ENCODE data around the gene ACAA1. TPM values are rescaled to one million over a fixed set of nuclear protein-coding genes. Genes with fewer than 3 reads are reported as not detected.

The ACAA1 gene
- total RNA-seq, 1 donor from 2014 or later, result 68.7 TPM

GRCh38 chr3:38107911-38108648 lies 28.8 kb downstream of the ACAA1 start:
- intact Hi-C loops (cut with micrococcal nuclease), result no loop called here
- Mint-ChIP-seq H3K36me3 (ENCODE audit: low read depth) (peaks cover 2% of the 10 kb centered on the region), H3K4me1 (no peaks in the 10 kb centered on the region)

GRCh38 chr3:38105525-38105924 lies 31.4 kb downstream of the ACAA1 start:
- peaks cover 2% of the 10 kb centered on the region for H3K36me3 Mint-ChIP-seq (ENCODE audit: low read depth)
- H3K27me3 Mint-ChIP-seq, result peaks cover 19% of the 10 kb centered on the region
- no peak overlapping the region for H3K4me3 Mint-ChIP-seq
- H3K4me1 Mint-ChIP-seq, result no peaks in the 10 kb centered on the region
- DNase-seq, result no peak
- H3K9me3 Mint-ChIP-seq, result peaks cover 4% of the 10 kb centered on the region
- no peak overlapping the region for H3K27ac Mint-ChIP-seq
- intact Hi-C loops (cut with micrococcal nuclease), result no loop called here

More at GRCh38 chr3:38107911-38108648, 28.8 kb downstream of the ACAA1 start:
- DNase-seq, result no peak
- Mint-ChIP-seq H3K27ac (no peak overlapping the region), H3K4me3 (no peak overlapping the region), H3K9me3 (peaks cover 4% of the 10 kb centered on the region), H3K27me3 (peaks cover 13% of the 10 kb centered on the region)

GRCh38 chr3:38102444-38102814 lies 34.5 kb downstream of the ACAA1 start:
- DNase-seq, result no peak
- Mint-ChIP-seq H3K9me3 (peaks cover 4% of the 10 kb centered on the region), H3K27me3 (peaks cover 19% of the 10 kb centered on the region), H3K4me3 (no peak overlapping the region), H3K36me3 (ENCODE audit: low read depth) (peaks cover 2% of the 10 kb centered on the region), H3K4me1 (no peaks in the 10 kb centered on the region), H3K27ac (no peak overlapping the region)
- intact Hi-C loops (cut with micrococcal nuclease), result no loop called here

GRCh38 chr3:38101811-38102443 lies 35.0 kb downstream of the ACAA1 start:
- H3K9me3 Mint-ChIP-seq, result peaks cover 4% of the 10 kb centered on the region
- H3K27ac Mint-ChIP-seq, result no peak overlapping the region
- H3K36me3 Mint-ChIP-seq (ENCODE audit: low read depth), result peaks cover 2% of the 10 kb centered on the region
- no peak overlapping the region for H3K4me3 Mint-ChIP-seq
- intact Hi-C loops (cut with micrococcal nuclease), result no loop called here
- no peak for DNase-seq
- H3K4me1 Mint-ChIP-seq, result no peaks in the 10 kb centered on the region
- peaks cover 19% of the 10 kb centered on the region for H3K27me3 Mint-ChIP-seq

- Mint-ChIP-seq H3K36me3 (ENCODE audit: low read depth) (no peaks in the 10 kb centered on the region), H3K4me3 (no peak overlapping the region), H3K4me1 (no peaks in the 10 kb centered on the region), H3K9me3 (peaks cover under 1% of the 10 kb centered on the region), H3K27me3 (peaks cover 19% of the 10 kb centered on the region), H3K27ac (no peak overlapping the region)
- intact Hi-C loops (cut with micrococcal nuclease), result no loop called here
- DNase-seq, result no peak
Measured at GRCh38 chr3:38100498-38100897, 36.4 kb downstream of the ACAA1 start.

- intact Hi-C loops (cut with micrococcal nuclease), result no loop called here
- Mint-ChIP-seq H3K4me3 (no peak overlapping the region), H3K9me3 (no peaks in the 10 kb centered on the region), H3K27me3 (peaks cover 15% of the 10 kb centered on the region), H3K4me1 (no peaks in the 10 kb centered on the region), H3K36me3 (ENCODE audit: low read depth) (no peaks in the 10 kb centered on the region), H3K27ac (no peak overlapping the region)
- DNase-seq, result no peak
Measured at GRCh38 chr3:38099518-38099917, 37.4 kb downstream of the ACAA1 start.

GRCh38 chr3:38098376-38098723 lies 38.6 kb downstream of the ACAA1 start:
- H3K27ac Mint-ChIP-seq, result no peak overlapping the region
- no peaks in the 10 kb centered on the region for H3K9me3 Mint-ChIP-seq
- H3K27me3 Mint-ChIP-seq, result peaks cover 10% of the 10 kb centered on the region
- intact Hi-C loops (cut with micrococcal nuclease), result no loop called here
- DNase-seq, result no peak
- no peaks in the 10 kb centered on the region for H3K4me1 Mint-ChIP-seq
- H3K4me3 Mint-ChIP-seq, result no peak overlapping the region
- H3K36me3 Mint-ChIP-seq (ENCODE audit: low read depth), result no peaks in the 10 kb centered on the region

GRCh38 chr3:38097446-38098375 lies 39.2 kb downstream of the ACAA1 start:
- Mint-ChIP-seq H3K9me3 (no peaks in the 10 kb centered on the region), H3K4me1 (no peaks in the 10 kb centered on the region), H3K27ac (no peak overlapping the region), H3K27me3 (peaks cover 7% of the 10 kb centered on the region), H3K36me3 (ENCODE audit: low read depth) (no peaks in the 10 kb centered on the region), H3K4me3 (no peak overlapping the region)
- DNase-seq, result no peak
- intact Hi-C loops (cut with micrococcal nuclease), result no loop called here

- Mint-ChIP-seq H3K4me1 (no peaks in the 10 kb centered on the region), H3K36me3 (ENCODE audit: low read depth) (no peaks in the 10 kb centered on the region), H3K9me3 (no peaks in the 10 kb centered on the region), H3K27ac (no peak overlapping the region), H3K4me3 (no peak overlapping the region), H3K27me3 (peaks cover 11% of the 10 kb centered on the region)
- DNase-seq, result no peak
- intact Hi-C loops (cut with micrococcal nuclease), result no loop called here
Measured at GRCh38 chr3:38095669-38096483, 41.1 kb downstream of the ACAA1 start.

GRCh38 chr3:38094999-38095398 lies 41.9 kb downstream of the ACAA1 start:
- no peaks in the 10 kb centered on the region for H3K4me1 Mint-ChIP-seq
- no peak overlapping the region for H3K27ac Mint-ChIP-seq
- H3K27me3 Mint-ChIP-seq, result peaks cover 11% of the 10 kb centered on the region
- intact Hi-C loops (cut with micrococcal nuclease), result no loop called here
- no peaks in the 10 kb centered on the region for H3K36me3 Mint-ChIP-seq (ENCODE audit: low read depth)
- DNase-seq, result no peak
- H3K9me3 Mint-ChIP-seq, result no peaks in the 10 kb centered on the region
- H3K4me3 Mint-ChIP-seq, result no peak overlapping the region

GRCh38 chr3:38090453-38090852 lies 46.5 kb downstream of the ACAA1 start:
- Mint-ChIP-seq H3K27me3 (peaks cover 11% of the 10 kb centered on the region), H3K36me3 (ENCODE audit: low read depth) (no peaks in the 10 kb centered on the region), H3K4me3 (no peak overlapping the region), H3K27ac (no peak overlapping the region), H3K9me3 (no peaks in the 10 kb centered on the region), H3K4me1 (no peaks in the 10 kb centered on the region)
- intact Hi-C loops (cut with micrococcal nuclease), result no loop called here
- DNase-seq, result no peak

GRCh38 chr3:38089163-38089562 lies 47.8 kb downstream of the ACAA1 start:
- no peaks in the 10 kb centered on the region for H3K4me1 Mint-ChIP-seq
- intact Hi-C loops (cut with micrococcal nuclease), result no loop called here
- H3K27ac Mint-ChIP-seq, result no peak overlapping the region
- H3K9me3 Mint-ChIP-seq, result peaks cover 4% of the 10 kb centered on the region
- H3K27me3 Mint-ChIP-seq, result peaks cover 11% of the 10 kb centered on the region
- H3K4me3 Mint-ChIP-seq, result no peak overlapping the region
- H3K36me3 Mint-ChIP-seq (ENCODE audit: low read depth), result peaks cover 2% of the 10 kb centered on the region
- DNase-seq, result no peak
